NT2/D1 (cell line): ENCODE results near the gene ATP5MC2.

ENCODE experiments used
- SUZ12 ChIP-seq: IDR thresholded peaks from 2 replicates; pipeline ENCODE4 v1.6.1; 2011; ENCODE audit not compliant: insufficient read length, insufficient read depth; ENCODE audit errors: extremely low read depth
- YY1 ChIP-seq: IDR thresholded peaks from 2 replicates; pipeline ENCODE4 v1.6.1; 2011; ENCODE audit not compliant: insufficient read length, insufficient read depth
- ZNF274 ChIP-seq: IDR thresholded peaks from 2 replicates; pipeline ENCODE4 v1.6.1; 2011; ENCODE audit warnings: mild to moderate bottlenecking, low read depth, low read length

GRCh38 chr12:53683494-53683893 is 7.6 kb upstream of the ATP5MC2 start:
- TF ChIP-seq SUZ12 (no peak), YY1 (no peak), ZNF274 (no peak)
